ENCODE measurements around the gene SIX6. TPM values are rescaled to one million over a fixed set of nuclear protein-coding genes. Genes with fewer than 3 reads are reported as not detected.
A peak's percentile ranks its signal among the peaks of the same experiment; 100 is the strongest.

The SIX6 gene
- total RNA-seq, 1 experiment from 2014 or later: not detected

- Histone ChIP-seq H2BK120ac (ENCODE audit: low read depth, low read length, poor library complexity, severe bottlenecking) (no peak overlapping the region), H2BK15ac (ENCODE audit: low read depth, low read length) (no peak overlapping the region), H2AK5ac (ENCODE audit: insufficient read length, low read length) (no peak overlapping the region), H4K91ac (ENCODE audit: insufficient read length, low read depth, low read length) (no peak overlapping the region), H3K4me2 (ENCODE audit: insufficient read depth, insufficient read length, low read length) (peak overlapping the region; percentile 66), H3K9me3 (ENCODE audit: control insufficient read depth, low read depth, low read length) (no peaks in the 10 kb centered on the region), H2BK5ac (ENCODE audit: insufficient read length, low read length) (no peak overlapping the region), H2BK20ac (ENCODE audit: low read depth, low read length, poor library complexity, severe bottlenecking) (no peak overlapping the region), H3K14ac (ENCODE audit: insufficient read depth, low read length) (no peak overlapping the region), H4K8ac (replicated peaks; ENCODE audit: insufficient read length, low read depth, low read length) (no peak overlapping the region), H3K9ac (ENCODE audit: extremely low read depth, insufficient read length, low read length) (no peak overlapping the region), H3K79me2 (ENCODE audit: insufficient read depth, low read length) (no peaks in the 10 kb centered on the region), H3K27me3 (ENCODE audit: insufficient read depth, low read length) (peaks cover 64% of the 10 kb centered on the region), H3K18ac (ENCODE audit: insufficient read length, low read depth, low read length) (no peak overlapping the region), H3K23ac (ENCODE audit: insufficient read length, low read depth, low read length) (no peak overlapping the region), H2BK12ac (ENCODE audit: insufficient read length, low read depth, low read length) (no peak overlapping the region), H3K56ac (ENCODE audit: insufficient read length, low read depth, low read length) (no peak overlapping the region), H3K4ac (ENCODE audit: low read depth, low read length) (no peak overlapping the region), H4K20me1 (ENCODE audit: control insufficient read depth, insufficient read depth, insufficient read length) (peaks cover 2% of the 10 kb centered on the region), H4K5ac (ENCODE audit: insufficient read length, low read depth, low read length) (no peak overlapping the region), H3K23me2 (ENCODE audit: insufficient read length, low read depth, low read length, poor library complexity, severe bottlenecking) (peaks cover 16% of the 10 kb centered on the region), H3K79me1 (ENCODE audit: insufficient read depth, low read depth, low read length, poor library complexity, severe bottlenecking) (no peaks in the 10 kb centered on the region), H3T11ph (ENCODE audit: low read length) (no peak overlapping the region), H3K27ac (ENCODE audit: insufficient read length, low read depth, low read length) (no peak overlapping the region), H2AFZ (ENCODE audit: low read length) (no peak overlapping the region), H3K4me1 (ENCODE audit: insufficient read depth, low read length) (no peaks in the 10 kb centered on the region; the same call in 1 of the 2 replicates)
- no CpG with 5 or more reads among the region's 7 CpGs for WGBS (ENCODE audit: extremely low coverage, insufficient read length, low lambda C conversion rate)
- H3K27me3 Mint-ChIP-seq (ENCODE audit: low read depth): peaks cover 99% of the 10 kb centered on the region
- no peak for TF ChIP-seq CTCF (conservative IDR thresholded peaks at IDR 0.05)
- DNase-seq: no peak
- H3K4me1 Mint-ChIP-seq: peaks cover 28 to 45% of the 10 kb centered on the region in 2 experiments
- no peaks in the 10 kb centered on the region for H3K36me3 Mint-ChIP-seq (ENCODE audit: insufficient read depth in 1 of 3, low read depth in 3 of 3)
- no peak overlapping the region; a peak in 1 of 7 replicates for H3K27ac Mint-ChIP-seq
- H3K4me3 Mint-ChIP-seq: peak overlapping the region in 1 of 2 experiments; percentile 85; a peak in 2 of 5 replicates
- H3K9me3 Mint-ChIP-seq: peaks cover 3 to 10% of the 10 kb centered on the region in 2 experiments; a peak in 1 of 5 replicates
Measured at GRCh38 chr14:60506010-60506409, 2.9 kb upstream of the SIX6 start.
